Activated T-cell treated with anti-CD3 and anti-CD28 coated beads for 24 hours (primary cell): ENCODE results near the gene NDUFB7.
A peak's percentile ranks its signal among the peaks of the same experiment; 100 is the strongest.
"Not testable (repeated sequence)": the region's sequence is repeated elsewhere in the genome, so short reads cannot be mapped to it uniquely, and the experiment has no call there.

Experiments
- DNase-seq: peaks from one replicate; pipeline ENCODE4 v3.0.0-alpha.2; 2020; ENCODE audit warnings: low read depth

Gene NDUFB7

DNA sequence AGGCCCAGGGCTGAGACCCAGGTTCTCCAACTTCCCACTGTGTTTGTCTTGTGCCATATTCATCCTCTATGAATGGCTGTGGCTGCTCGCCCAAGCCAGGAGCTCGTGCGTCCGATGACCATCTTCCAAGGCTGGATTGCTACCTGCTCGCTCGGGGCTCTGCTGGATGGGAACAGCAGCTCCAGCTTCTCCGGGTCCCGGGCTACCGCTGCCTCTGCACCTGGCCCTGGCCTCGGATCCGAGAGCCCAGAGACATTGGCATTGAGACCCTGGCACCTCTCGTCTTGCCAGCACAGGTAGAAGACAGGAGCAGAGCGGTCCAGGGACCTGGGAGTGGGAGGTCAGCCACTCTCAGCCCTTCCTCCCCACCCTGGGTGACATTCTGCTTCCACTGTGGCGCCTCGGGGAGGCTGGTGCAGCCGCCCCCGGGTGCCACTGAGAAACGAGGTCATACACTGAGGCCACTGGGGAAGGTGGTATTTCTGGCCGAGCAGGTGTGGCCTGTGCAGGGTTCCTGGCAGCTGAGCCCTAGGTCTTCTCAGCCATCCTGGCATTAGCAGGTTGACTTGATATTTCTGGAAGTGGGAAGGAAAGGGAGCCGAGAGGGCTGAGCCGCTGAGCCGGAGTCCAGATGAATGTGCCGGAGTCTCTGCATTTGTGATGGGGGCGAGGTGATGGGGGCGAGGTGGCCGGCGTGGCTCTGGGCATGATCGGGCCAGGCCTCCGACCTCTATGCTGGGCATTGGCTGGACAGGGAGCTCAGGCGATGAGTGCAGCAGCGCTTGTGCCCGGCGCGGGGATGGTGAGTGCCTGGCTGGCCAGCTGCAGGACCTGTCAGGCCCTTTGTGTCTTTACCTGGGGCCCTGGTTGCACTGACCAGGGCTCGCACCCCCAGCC, 18.6 kb downstream of the NDUFB7 start:
- DNase-seq: no peak

GRCh38 chr19:14552006-14552360, 19.9 kb downstream of the NDUFB7 start:
- not testable (repeated sequence) for DNase-seq

DNA sequence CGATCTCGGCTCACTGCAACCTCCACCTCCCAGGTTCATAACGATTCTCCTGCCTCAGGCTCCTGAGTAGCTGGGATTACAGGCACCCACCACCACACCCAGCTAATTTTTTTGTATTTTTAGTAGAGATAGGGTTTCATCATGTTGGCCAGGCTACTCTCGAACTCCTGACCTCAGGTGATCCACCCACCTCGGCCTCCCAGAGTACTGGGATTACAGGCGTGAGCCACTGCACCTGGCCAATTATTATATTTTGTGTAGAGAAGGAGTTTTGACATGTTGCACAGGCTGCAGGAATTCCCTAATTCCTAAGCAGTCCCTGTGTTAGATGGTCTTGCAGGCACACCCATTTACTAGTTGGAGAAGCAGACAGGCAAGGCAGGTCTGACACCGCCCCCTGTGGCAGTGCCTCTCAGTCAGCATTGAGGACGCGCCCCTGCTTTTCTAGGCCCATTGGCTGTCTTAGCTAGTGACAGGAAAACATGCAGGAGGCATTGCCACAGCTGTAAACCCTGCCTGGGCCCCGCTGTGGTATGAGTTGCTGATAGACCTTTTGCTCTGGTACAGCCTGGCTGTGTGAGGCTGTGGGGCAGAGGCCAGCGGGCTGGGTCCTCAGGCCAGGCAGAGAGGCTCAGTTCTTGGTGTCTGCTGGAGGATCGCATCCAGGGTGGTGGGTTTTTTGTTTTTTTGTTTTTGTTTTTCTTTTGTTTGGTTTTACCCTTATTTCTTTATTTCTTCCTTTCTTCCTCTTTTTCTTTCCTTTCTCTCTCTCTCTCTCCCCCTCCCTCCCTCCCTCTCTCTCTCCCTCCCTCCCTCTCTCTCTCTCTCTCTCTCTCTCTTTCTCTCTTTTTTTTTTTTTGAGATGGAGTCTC, 20.5 kb downstream of the NDUFB7 start:
- DNase-seq: peak; percentile 60

DNA sequence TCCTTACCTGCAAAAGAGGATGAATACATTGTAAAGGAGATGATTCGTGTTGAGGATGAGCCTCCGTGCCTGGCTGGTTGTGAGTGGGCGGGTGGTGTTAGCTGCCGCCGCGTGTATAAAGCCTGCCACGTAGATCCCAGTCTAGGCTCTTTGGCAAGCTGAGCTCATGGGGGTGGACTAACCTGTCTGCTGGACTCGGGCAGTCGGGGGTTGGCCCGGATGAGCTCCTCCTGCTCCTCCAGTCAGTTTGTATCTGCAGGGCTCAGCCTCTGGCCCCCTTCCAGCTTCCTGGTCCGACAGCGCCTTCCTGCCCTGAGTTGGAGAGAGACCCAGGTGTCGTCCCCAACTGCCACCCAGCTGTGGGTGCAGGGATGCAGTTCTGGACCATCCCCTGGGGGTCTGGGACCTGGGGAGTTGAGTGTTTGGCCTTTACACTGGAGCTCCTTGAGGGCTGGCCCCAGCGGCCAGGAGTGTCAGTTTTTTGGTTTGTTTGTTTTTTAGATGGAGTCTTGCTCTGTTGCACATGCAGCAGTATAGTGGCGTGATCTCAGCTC, 21.6 kb downstream of the NDUFB7 start:
- no peak for DNase-seq

DNA sequence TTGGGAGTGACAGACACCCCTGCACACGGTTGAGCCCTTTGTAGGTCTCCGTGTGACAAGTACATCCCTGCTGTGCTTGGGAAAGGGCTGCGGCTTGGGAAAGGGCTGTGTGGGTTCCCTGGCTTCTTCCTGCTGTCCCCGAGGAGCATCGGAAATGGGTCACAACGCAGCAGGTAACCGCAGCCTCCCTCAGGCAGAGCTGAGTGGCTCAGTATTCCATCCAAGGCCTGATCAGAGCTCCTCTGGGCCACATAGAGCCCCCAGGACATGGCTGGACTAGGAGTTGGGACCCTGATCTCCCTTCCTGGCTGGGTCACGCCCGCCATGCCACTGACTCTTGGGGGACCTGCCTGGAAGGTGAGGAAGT, 26.2 kb downstream of the NDUFB7 start:
- no peak for DNase-seq

DNA sequence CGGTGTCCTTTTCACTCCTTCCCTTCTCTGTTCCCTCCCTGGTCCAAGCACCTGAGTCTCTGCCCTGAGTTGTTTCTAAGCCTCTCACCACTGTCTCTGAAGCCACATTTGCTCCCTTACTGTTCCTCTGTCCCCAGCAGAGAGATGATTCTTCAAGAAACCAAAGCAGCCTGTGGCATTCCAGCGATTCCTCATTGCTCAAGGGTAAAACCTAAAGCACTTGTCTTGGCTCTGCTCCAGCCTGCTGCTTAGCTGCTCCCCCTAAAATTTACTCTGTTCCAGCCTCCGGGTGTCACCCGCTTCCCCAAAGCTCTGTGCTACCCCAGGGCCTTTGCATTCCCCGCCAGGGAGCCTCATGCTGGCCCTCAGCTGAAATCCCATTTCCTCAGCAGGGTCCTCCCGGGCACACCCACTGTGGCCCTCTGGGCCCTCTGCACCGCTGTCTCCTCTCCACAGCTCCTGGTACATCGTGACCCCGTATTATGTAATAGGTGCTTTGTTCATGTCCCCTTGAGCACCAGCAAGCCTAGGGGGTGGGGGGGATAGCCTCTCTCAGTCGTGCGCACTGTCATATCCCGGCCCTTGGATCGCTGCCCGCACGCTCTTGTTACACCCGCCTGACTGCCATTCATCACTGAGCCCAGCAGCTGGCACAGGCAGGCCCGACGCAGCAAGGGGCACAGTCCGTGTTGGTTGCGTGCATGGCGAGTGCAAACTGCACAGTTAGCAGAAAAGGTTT, 26.7 kb downstream of the NDUFB7 start:
- DNase-seq: no peak

DNA sequence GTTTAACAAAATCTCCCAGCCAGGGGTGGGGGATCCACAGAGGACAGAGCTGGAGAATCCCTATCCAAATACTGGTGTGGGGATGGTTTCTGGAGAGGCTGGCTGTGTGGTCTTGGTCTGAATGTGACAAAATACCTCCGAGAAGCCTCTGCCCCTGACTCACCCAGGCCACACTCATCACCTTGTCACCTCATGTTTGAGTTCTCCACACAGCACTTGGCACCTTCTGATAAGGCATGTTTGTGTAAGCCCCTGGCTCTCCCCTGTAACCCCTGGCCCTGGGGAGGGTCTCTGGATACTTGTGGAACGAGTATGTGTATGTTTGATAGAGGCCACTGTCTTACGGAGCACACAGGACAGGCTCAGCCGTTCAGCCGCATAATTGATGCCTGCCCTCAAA, 27.8 kb downstream of the NDUFB7 start:
- no peak for DNase-seq

- DNase-seq: no peak
These were observed 29.0 kb downstream of the NDUFB7 start for GRCh38 chr19:14542711-14543328.

GRCh38 chr19:14541979-14542378, 29.9 kb downstream of the NDUFB7 start:
- not testable (repeated sequence) for DNase-seq

GRCh38 chr19:14540741-14541525, 30.9 kb downstream of the NDUFB7 start:
- DNase-seq: no peak

- no peak for DNase-seq
These were observed 34.8 kb downstream of the NDUFB7 start for GRCh38 chr19:14536926-14537692.

GRCh38 chr19:14533450-14533849, 38.4 kb downstream of the NDUFB7 start:
- no peak for DNase-seq

DNA sequence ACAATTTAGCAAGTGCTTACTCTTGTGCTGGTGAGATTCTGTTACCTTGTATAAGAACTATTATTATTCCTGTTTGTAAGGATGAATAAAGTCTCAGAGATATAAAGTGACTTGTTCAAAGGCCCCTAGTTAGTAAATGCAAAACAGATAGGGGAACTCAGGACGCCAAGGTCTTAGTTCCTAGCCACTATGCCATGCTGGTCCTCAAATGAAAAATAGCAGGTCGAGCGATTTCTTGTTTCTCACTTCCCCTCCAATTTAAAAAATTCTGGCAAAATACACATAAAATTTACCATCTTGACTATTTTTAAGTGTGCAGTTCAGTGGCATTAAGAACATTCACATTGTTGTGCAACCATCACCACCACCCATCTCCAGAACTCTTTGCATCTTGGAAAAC, 41.4 kb downstream of the NDUFB7 start:
- DNase-seq: no peak

DNA sequence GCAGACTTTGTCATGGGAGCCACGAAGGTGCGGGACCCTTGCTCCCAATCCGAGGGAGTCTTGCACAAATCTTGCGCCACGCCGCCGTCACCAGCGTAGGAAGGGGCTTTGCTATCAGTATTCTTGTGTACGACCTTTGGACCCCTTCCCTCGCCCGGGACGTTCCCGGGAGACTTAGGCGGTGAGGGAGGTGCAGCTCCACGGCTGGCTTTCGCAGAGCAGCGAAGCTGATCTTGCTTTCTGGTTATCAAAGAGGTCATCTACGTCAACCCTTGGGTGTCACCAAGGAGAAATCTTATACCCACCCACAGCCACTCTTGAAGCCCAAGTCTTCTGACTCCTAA, 41.9 kb downstream of the NDUFB7 start:
- DNase-seq: no peak

GRCh38 chr19:14529254-14530004, 42.4 kb downstream of the NDUFB7 start, which contains the start of gene TECR:
Gene TECR, plus strand, starts transcription at chr19:14529594. Its CDS starts 103 bp downstream, at chr19:14529697.
- DNase-seq: peak; percentile 100

DNA sequence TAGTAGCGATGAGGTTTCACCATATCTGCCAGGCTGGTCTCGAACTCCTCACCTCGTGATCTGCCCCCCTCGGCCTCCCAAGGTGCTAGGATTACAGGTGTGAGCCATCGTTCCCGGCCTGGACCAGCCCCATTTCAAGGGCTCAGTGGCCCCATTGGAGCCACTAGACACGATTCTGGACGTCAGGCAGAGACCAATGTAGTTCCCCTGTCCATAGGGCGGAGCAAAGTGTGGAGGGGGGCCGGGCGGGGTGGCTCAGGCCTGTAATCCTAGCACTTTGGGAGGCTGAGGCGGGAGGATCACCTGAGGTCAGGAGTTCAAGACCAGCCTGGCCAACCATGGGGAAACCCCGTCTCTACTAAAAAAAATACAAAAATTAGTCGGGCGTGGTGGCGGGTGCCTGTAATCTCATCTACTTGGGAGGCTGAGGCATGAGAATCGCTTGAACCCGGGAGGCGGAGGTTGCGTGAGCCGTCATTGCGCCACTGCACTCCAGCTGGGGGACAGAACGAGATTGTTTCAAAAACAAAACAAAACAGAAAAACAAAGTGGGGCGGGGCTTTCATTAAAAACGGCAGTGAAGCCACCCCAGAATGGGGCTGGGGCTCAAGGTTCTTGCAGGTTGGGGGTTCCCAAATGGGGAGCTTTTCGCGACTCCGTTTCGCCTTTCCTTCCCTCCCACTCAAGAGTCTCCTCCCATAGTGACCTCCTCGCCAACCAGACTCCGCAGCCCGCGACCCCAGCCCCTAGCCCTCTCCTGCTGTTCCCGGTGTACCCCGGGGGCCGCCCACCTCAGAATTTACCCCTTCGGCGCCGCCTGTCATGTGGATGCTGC, 43.2 kb downstream of the NDUFB7 start:
- DNase-seq: no peak

DNA sequence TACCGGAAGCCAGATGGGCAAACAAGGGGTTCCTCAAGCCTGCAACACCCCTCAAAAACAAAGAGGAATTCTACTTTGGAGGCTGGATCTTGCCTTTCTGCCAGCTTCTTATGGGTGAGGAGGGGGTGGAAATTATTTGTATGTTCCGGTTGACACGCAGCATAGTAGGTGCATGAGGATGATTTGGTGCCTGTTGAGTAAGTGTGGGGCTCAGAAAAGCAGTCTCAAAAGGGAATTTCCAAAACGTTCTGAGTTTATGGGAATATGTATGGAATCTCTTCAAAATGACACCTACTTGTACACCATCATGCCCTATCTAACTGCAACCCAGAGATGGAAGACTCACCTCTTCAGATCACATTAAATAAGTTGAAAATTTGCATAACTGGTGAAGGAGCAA, 45.4 kb downstream of the NDUFB7 start:
- DNase-seq: no peak

GRCh38 chr19:14525729-14526128, 46.1 kb downstream of the NDUFB7 start:
- DNase-seq: no peak
